Peyer's patch (tissue), 4 donors: Measurements from ENCODE around the gene TIGD3. TPM values are rescaled to one million over a fixed set of nuclear protein-coding genes. Genes with fewer than 3 reads are reported as not detected.

Source experiments
- DNase-seq, 3 donors: peaks; one replicate each; pipeline ENCODE4 v3.0.0-alpha.2; 2017 to 2019
- H3K27ac ChIP-seq, 4 donors: fragments of 200-600 bp; sonication (generic); one replicate each; pipeline ENCODE4 v1.5.1; 2016 to 2019
- H3K27me3 ChIP-seq, 2 donors: fragments of 200-600 bp; sonication (generic); one replicate each; pipeline ENCODE4 v1.5.1; 2019
- H3K36me3 ChIP-seq, 3 donors: fragments of 200-600 bp; sonication (generic); one replicate each; pipeline ENCODE4 v1.5.1; 2016 to 2019
- H3K4me1 ChIP-seq, 4 donors: fragments of 200-600 bp; sonication (generic); one replicate each; pipeline ENCODE4 v1.5.1; 2016 to 2019
- H3K4me3 ChIP-seq, 4 donors: fragments of 200-600 bp; sonication (generic); 1 replicate in 3 of 4; 2 replicates in 1 of 4; pipeline ENCODE4 v1.5.1; 2016 to 2019; ENCODE audit warnings: mild to moderate bottlenecking in 1 of 4
- H3K9me3 ChIP-seq, 4 donors: fragments of 200-600 bp; sonication (generic); one replicate each; pipeline ENCODE4 v1.5.1; 2016 to 2019; ENCODE audit warnings: mild to moderate bottlenecking in 1 of 4
- CTCF ChIP-seq, 6 experiments: fragments of 450-650 bp in 4 of 6; fragments of 200-600 bp in 2 of 6; sonication (generic) in 1 of 6; IDR thresholded peaks; one replicate each; pipeline ENCODE4 v1.5.1; 2017 to 2019; ENCODE audit warnings: antibody characterized with exemption in 6 of 6, mild to moderate bottlenecking in 3 of 6, moderate library complexity in 1 of 6
- POLR2A ChIP-seq, 2 donors: fragments of 450-650 bp; IDR thresholded peaks; one replicate each; pipeline ENCODE4 v1.5.1; 2017; ENCODE audit warnings: antibody characterized with exemption in 2 of 2, mild to moderate bottlenecking in 2 of 2, moderate library complexity in 2 of 2
- total RNA-seq, 4 donors: library from RNA; depleted of rRNA; stranded (reverse); fragments of >200 nt; gene quantifications; one replicate each; pipeline ENCODE4 v1.1.0, GENCODE V29; 2016

Gene TIGD3
- total RNA-seq, 4 donors from 2014 or later: 3.3 to 11.7 (median 7.7) TPM

GRCh38 chr11:65362320-65362931 lies 7.9 kb downstream of the TIGD3 start:
- TF ChIP-seq POLR2A (IDR thresholded peaks at IDR 0.05): no peak
- no peak for TF ChIP-seq CTCF (IDR thresholded peaks at IDR 0.05)
- Histone ChIP-seq H3K4me1 (peaks cover 3 to 13% (median 4%) of the 10 kb centered on the region in 4 donors), H3K9me3 (no peaks in the 10 kb centered on the region), H3K27ac (peak overlapping the region in 3 of 4 donors; percentile 33 to 76 (median 72)), H3K4me3 (no peak overlapping the region), H3K36me3 (no peaks in the 10 kb centered on the region), H3K27me3 (no peaks in the 10 kb centered on the region)
- peak in 2 of 3 donors; percentile 46 to 72 for DNase-seq

- DNase-seq: no peak
- H3K27ac ChIP-seq: peak overlapping the region in 3 of 4 donors; percentile 16 to 76 (median 72)
- no peaks in the 10 kb centered on the region for H3K36me3 ChIP-seq
- H3K9me3 ChIP-seq: no peaks in the 10 kb centered on the region
- no peak overlapping the region for H3K4me3 ChIP-seq
- TF ChIP-seq CTCF (IDR thresholded peaks at IDR 0.05): no peak
- H3K27me3 ChIP-seq: no peaks in the 10 kb centered on the region
- peaks cover 0 to 9% (median 4%) of the 10 kb centered on the region in 4 donors for H3K4me1 ChIP-seq
Observed at GRCh38 chr11:65362966-65363365, 8.4 kb downstream of the TIGD3 start.

- TF ChIP-seq POLR2A (IDR thresholded peaks at IDR 0.05) (no peak), CTCF (IDR thresholded peaks at IDR 0.05) (no peak)
- Histone ChIP-seq H3K27me3 (no peaks in the 10 kb centered on the region), H3K4me1 (peaks cover 0 to 4% (median 4%) of the 10 kb centered on the region in 4 donors), H3K36me3 (no peaks in the 10 kb centered on the region), H3K9me3 (no peaks in the 10 kb centered on the region), H3K27ac (no peak overlapping the region), H3K4me3 (no peak overlapping the region)
- DNase-seq: no peak
Observed at GRCh38 chr11:65363770-65364169, 9.2 kb downstream of the TIGD3 start.

- Histone ChIP-seq H3K27me3 (no peaks in the 10 kb centered on the region), H3K36me3 (no peaks in the 10 kb centered on the region), H3K9me3 (no peaks in the 10 kb centered on the region), H3K4me3 (no peak overlapping the region), H3K4me1 (peaks cover 0 to 5% (median 4%) of the 10 kb centered on the region in 4 donors), H3K27ac (peak overlapping the region in 3 of 4 donors; percentile 40 to 79 (median 64))
- peak in 1 of 3 donors; percentile 70 for DNase-seq
- peak in 1 of 2 donors; percentile 26 for TF ChIP-seq POLR2A (IDR thresholded peaks at IDR 0.05)
- TF ChIP-seq CTCF (IDR thresholded peaks at IDR 0.05): peak; percentile 61 to 99 (median 88)
Observed at GRCh38 chr11:65366340-65366773, 11.8 kb downstream of the TIGD3 start.

GRCh38 chr11:65370659-65371049 lies 16.1 kb downstream of the TIGD3 start:
- no peaks in the 10 kb centered on the region for H3K9me3 ChIP-seq
- H3K4me1 ChIP-seq: peaks cover 0 to 5% (median 0%) of the 10 kb centered on the region in 4 donors
- DNase-seq: no peak
- H3K36me3 ChIP-seq: no peaks in the 10 kb centered on the region
- H3K4me3 ChIP-seq: no peak overlapping the region
- H3K27me3 ChIP-seq: no peaks in the 10 kb centered on the region
- no peak for TF ChIP-seq POLR2A (IDR thresholded peaks at IDR 0.05)
- TF ChIP-seq CTCF (IDR thresholded peaks at IDR 0.05): no peak
- peak overlapping the region in 1 of 4 donors; percentile 7 for H3K27ac ChIP-seq
